ENCODE results near the gene PCDH9. TPM values are rescaled to one million over a fixed set of nuclear protein-coding genes. Genes with fewer than 3 reads are reported as not detected.

Gene PCDH9
- total and polyA plus RNA-seq, 2 experiments from 2014 or later = 0.31 to 0.52 TPM

- no peaks in the 10 kb centered on the region for H4K20me1 ChIP-seq (replicated peaks; ENCODE audit: insufficient read depth)
- H3K4me1 ChIP-seq (ENCODE audit: insufficient read depth) = peaks cover 8% of the 10 kb centered on the region
- H3K79me2 ChIP-seq (replicated peaks; ENCODE audit: insufficient read depth) = no peaks in the 10 kb centered on the region
- DNase-seq (ENCODE audit: low spot score) = no peak
- H3K27ac Mint-ChIP-seq = no peak overlapping the region
- H2AFZ ChIP-seq = no peak overlapping the region
- ATAC-seq = no peak
- no peak for TF ChIP-seq ZNF114 (CRISPR knock-in tag; IDR thresholded peaks at IDR 0.05)
- H3K27ac ChIP-seq (ENCODE audit: low read depth) = no peak overlapping the region
- H3K9me3 Mint-ChIP-seq = peaks cover 9% of the 10 kb centered on the region; the same call in 2 of the 3 replicates
- H3K4me3 ChIP-seq = no peak overlapping the region
- H3K4me3 Mint-ChIP-seq = no peak overlapping the region
- no peaks in the 10 kb centered on the region for H3K27me3 ChIP-seq (ENCODE audit: insufficient read depth)
- H3K4me1 Mint-ChIP-seq = peaks cover 10% of the 10 kb centered on the region
- H3F3A ChIP-seq (replicated peaks; ENCODE audit: low read depth) = no peaks in the 10 kb centered on the region
- no peak overlapping the region for H3K4me2 ChIP-seq
- no peaks in the 10 kb centered on the region for H3K27me3 Mint-ChIP-seq (ENCODE audit: insufficient read depth, low read depth, poor library complexity)
- no peaks in the 10 kb centered on the region for H3K36me3 ChIP-seq (ENCODE audit: insufficient read depth)
- peaks cover 13% of the 10 kb centered on the region for H3K36me3 Mint-ChIP-seq (ENCODE audit: low read depth)
- no peaks in the 10 kb centered on the region for H3K9me2 ChIP-seq (ENCODE audit: insufficient read depth)
Observed at GRCh38 chr13:66560991-66561390, 669.1 kb downstream of the PCDH9 start.

GRCh38 chr13:66560189-66560588, 669.9 kb downstream of the PCDH9 start:
- Histone ChIP-seq H3K4me1 (ENCODE audit: insufficient read depth) (peaks cover 8% of the 10 kb centered on the region), H4K20me1 (replicated peaks; ENCODE audit: insufficient read depth) (no peaks in the 10 kb centered on the region), H3K4me3 (no peak overlapping the region), H3K27me3 (ENCODE audit: insufficient read depth) (no peaks in the 10 kb centered on the region), H2AFZ (no peak overlapping the region), H3K27ac (ENCODE audit: low read depth) (no peak overlapping the region), H3K9me2 (ENCODE audit: insufficient read depth) (no peaks in the 10 kb centered on the region), H3F3A (replicated peaks; ENCODE audit: low read depth) (no peaks in the 10 kb centered on the region), H3K79me2 (replicated peaks; ENCODE audit: insufficient read depth) (no peaks in the 10 kb centered on the region), H3K36me3 (ENCODE audit: insufficient read depth) (no peaks in the 10 kb centered on the region), H3K4me2 (no peak overlapping the region)
- Mint-ChIP-seq H3K4me1 (peaks cover 10% of the 10 kb centered on the region), H3K9me3 (peaks cover 9% of the 10 kb centered on the region; the same call in 2 of the 3 replicates), H3K27ac (no peak overlapping the region), H3K36me3 (ENCODE audit: low read depth) (peaks cover 13% of the 10 kb centered on the region), H3K4me3 (no peak overlapping the region), H3K27me3 (ENCODE audit: insufficient read depth, low read depth, poor library complexity) (no peaks in the 10 kb centered on the region)
- ATAC-seq (no peak), DNase-seq (ENCODE audit: low spot score) (no peak)
- no peak for TF ChIP-seq EZH2phosphoT487 (IDR thresholded peaks at IDR 0.05; ENCODE audit: unreplicated experiment)
- no peak for TF ChIP-seq ZNF114 (CRISPR knock-in tag; IDR thresholded peaks at IDR 0.05)
- TF ChIP-seq ZNF331 (CRISPR knock-in tag; IDR thresholded peaks at IDR 0.05; ENCODE audit: low read depth) = no peak
- no peak for TF ChIP-seq NANOG (IDR thresholded peaks at IDR 0.05; ENCODE audit: borderline replicate concordance)
- TF ChIP-seq ZNF462 (CRISPR knock-in tag; IDR thresholded peaks at IDR 0.05) = no peak
- no peak for TF ChIP-seq EZH2 (IDR thresholded peaks at IDR 0.05; ENCODE audit: low read depth, unreplicated experiment)
- TF ChIP-seq CTCF (conservative IDR thresholded peaks at IDR 0.05; ENCODE audit: low read depth in 2 of 2) = no peak
- no peak for TF ChIP-seq REST (IDR thresholded peaks at IDR 0.05; ENCODE audit: unreplicated experiment)
- no peak for TF ChIP-seq CREB1 (CRISPR knock-in tag; IDR thresholded peaks at IDR 0.05; ENCODE audit: low read depth)

Measured in GM23338 (cell line).